Measurements from ENCODE around the gene UVSSA.
A peak's percentile ranks its signal among the peaks of the same experiment; 100 is the strongest.

Gene UVSSA, protein sequence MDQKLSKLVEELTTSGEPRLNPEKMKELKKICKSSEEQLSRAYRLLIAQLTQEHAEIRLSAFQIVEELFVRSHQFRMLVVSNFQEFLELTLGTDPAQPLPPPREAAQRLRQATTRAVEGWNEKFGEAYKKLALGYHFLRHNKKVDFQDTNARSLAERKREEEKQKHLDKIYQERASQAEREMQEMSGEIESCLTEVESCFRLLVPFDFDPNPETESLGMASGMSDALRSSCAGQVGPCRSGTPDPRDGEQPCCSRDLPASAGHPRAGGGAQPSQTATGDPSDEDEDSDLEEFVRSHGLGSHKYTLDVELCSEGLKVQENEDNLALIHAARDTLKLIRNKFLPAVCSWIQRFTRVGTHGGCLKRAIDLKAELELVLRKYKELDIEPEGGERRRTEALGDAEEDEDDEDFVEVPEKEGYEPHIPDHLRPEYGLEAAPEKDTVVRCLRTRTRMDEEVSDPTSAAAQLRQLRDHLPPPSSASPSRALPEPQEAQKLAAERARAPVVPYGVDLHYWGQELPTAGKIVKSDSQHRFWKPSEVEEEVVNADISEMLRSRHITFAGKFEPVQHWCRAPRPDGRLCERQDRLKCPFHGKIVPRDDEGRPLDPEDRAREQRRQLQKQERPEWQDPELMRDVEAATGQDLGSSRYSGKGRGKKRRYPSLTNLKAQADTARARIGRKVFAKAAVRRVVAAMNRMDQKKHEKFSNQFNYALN

DNA sequence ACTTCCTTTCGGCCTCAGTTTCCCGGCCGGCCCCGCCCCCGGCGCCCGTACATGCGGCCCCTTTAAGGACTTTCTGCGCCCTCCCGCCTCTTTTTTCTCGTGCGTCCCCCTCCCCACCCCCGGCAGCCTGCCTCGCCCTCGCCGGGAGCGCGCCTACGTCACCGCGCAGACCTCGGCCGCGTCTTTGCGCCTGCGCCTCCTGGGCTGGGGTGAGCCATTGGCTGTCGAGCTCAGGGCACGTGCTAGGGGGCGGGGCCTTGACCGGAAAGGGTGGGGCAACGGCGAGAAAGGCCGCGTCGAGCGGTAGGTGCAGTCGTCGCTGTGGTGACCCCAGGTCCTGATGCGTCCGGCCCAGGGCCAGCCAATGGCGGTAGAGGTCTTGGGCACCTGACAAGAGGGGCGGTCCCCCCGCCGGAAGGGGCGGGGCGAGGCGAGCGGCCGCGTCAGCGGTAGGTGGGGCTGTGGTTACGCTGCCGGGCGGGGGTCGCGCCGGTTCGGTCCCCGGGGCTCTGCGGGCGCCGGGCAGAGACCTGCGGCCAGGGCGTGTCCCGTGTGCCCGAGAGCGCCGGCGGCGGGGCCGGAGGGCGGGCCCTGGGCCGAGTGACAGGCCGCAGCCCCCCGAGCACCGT, at the start of gene UVSSA:
UVSSA (plus strand) TSS at position 428 of the 629 bp plus-strand sequence. CDS start 884 bp downstream, outside the sequence.
- peak within 1 kb of the TSS; percentile 91 to 94 for H3K9ac ChIP-seq (ENCODE audit: low read depth in 1 of 2, low read length in 2 of 2)
- H3K9me3 ChIP-seq (ENCODE audit: control insufficient read depth in 1 of 2, low read length in 2 of 2): no peaks in the 10 kb centered on the region
- H3K36me3 ChIP-seq (ENCODE audit: control insufficient read depth in 1 of 2, insufficient read depth in 2 of 2, low read length in 2 of 2): peaks cover 0 to 14% of the 10 kb centered on the region in 2 donors
- peak within 1 kb of the TSS; percentile 84 to 86 for H3K4me3 ChIP-seq (ENCODE audit: low read depth in 1 of 2, low read length in 2 of 2)
- H3K4me1 ChIP-seq (ENCODE audit: control insufficient read depth in 1 of 2, insufficient read depth in 2 of 2, low read length in 2 of 2): peaks cover 15 to 25% of the 10 kb centered on the region in 2 donors
- no peaks in the 10 kb centered on the region for H3K27me3 ChIP-seq (ENCODE audit: control insufficient read depth in 1 of 2, insufficient read depth in 2 of 2, low read length in 2 of 2)
- peak within 1 kb of the TSS; percentile 95 for H3K27ac ChIP-seq (ENCODE audit: low read depth, low read length)

DNA sequence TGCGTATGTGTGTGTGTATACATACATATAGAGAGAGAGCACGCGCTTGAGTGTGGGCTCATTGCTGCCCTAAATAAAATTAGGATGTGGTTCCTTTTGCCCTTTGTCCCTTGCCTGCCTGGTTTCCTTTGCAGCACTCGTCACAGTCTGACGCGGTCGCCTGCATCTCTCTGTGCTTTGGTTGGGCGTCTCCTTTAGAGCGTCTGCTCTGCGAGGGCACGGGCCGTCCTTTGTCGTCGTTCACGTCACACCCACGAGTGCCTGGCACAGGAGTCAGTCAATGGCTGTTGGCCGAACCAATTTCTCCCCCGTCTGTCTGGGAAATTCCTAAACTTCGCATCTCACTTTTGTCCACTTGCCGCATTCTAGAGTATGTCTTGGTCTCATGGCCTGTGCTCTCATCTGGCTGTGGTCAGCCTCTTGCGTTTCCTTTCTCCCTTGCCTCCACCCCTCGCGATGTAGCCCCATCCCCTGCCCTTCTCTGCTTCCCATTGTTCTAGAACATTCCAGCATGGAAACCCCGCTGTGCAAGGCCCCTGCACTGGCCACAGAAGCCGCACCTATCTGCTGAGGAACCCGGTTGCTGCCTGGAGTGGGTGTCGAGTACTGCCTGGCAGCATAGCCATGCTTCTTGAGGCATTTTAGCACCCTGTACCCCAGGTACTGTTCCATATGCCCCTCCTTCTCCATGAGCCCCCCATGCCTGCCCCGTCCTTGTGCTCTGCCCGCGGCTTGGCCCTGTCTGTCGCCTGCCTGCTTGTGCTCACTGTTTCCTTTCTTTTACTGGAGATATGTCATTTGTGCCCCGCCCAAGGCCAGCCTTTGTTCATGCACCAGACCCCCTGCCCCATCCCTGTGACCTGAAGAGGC, 49.3 kb upstream of the UVSSA start:
- Histone ChIP-seq H3K36me3 (ENCODE audit: control insufficient read depth in 1 of 2, insufficient read depth in 2 of 2, low read length in 2 of 2) (peaks cover 14 to 45% of the 10 kb centered on the region in 2 donors), H3K9ac (ENCODE audit: low read depth in 1 of 2, low read length in 2 of 2) (no peak overlapping the region), H3K27me3 (ENCODE audit: control insufficient read depth in 1 of 2, insufficient read depth in 2 of 2, low read length in 2 of 2) (no peaks in the 10 kb centered on the region), H3K9me3 (ENCODE audit: control insufficient read depth in 1 of 2, low read length in 2 of 2) (no peaks in the 10 kb centered on the region), H3K4me1 (ENCODE audit: control insufficient read depth in 1 of 2, insufficient read depth in 2 of 2, low read length in 2 of 2) (peaks cover 7 to 17% of the 10 kb centered on the region in 2 donors), H3K4me3 (ENCODE audit: low read depth in 1 of 2, low read length in 2 of 2) (no peak overlapping the region), H3K27ac (ENCODE audit: low read depth, low read length) (no peak overlapping the region)

DNA sequence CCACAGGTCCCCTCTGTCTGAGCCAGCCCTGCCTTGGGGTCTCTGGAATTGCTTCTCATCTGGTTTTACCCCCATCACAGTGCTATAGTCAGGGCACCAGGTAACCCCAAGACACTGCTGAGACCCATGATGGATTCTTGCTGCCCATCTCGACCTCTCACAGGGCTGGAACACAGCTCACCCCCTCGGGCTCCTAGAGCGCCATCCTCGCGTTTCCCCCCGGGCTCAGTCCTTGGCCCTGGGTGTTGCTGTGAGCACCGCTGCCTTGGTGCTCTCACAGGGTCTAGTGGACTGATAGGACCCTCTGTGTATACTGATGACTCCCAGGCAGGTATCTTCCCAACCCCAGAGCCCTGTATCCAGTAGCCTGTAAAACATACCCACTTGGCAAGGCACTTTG, 48.5 kb upstream of the UVSSA start:
- Histone ChIP-seq H3K9me3 (ENCODE audit: control insufficient read depth in 1 of 2, low read length in 2 of 2) (no peaks in the 10 kb centered on the region), H3K27me3 (ENCODE audit: control insufficient read depth in 1 of 2, insufficient read depth in 2 of 2, low read length in 2 of 2) (no peaks in the 10 kb centered on the region), H3K36me3 (ENCODE audit: control insufficient read depth in 1 of 2, insufficient read depth in 2 of 2, low read length in 2 of 2) (peaks cover 14 to 45% of the 10 kb centered on the region in 2 donors), H3K4me1 (ENCODE audit: control insufficient read depth in 1 of 2, insufficient read depth in 2 of 2, low read length in 2 of 2) (peaks cover 7 to 17% of the 10 kb centered on the region in 2 donors), H3K9ac (ENCODE audit: low read depth in 1 of 2, low read length in 2 of 2) (no peak overlapping the region), H3K27ac (ENCODE audit: low read depth, low read length) (no peak overlapping the region), H3K4me3 (ENCODE audit: low read depth in 1 of 2, low read length in 2 of 2) (no peak overlapping the region)

DNA sequence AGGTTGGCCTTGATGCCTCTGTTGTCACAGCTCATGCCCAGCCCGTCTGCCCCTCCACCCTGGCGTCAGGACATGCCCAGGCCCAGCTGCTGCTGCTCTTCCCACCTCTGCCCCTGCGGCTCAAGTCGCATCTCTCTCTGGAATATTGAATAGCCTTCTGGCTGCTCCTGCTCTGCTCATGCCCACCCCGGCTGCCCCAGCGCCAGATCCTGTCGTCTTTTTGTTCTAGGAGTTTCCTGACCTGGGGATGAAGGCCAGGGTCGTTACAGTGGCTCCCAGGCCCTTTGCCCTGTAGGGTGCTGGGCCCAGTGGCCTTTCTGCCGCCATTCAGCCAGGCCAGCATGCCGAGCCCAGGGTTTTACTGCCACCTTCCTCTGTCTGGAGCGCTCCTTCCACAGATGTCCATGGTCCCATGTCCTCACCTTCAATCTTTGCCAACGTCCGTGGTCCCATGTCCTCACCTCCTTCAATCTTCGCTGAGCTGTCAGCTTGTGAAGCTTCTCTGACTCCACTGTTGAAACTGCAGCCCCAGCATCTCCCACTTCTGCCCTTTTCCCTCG, 47.6 kb upstream of the UVSSA start:
- no peak overlapping the region for H3K27ac ChIP-seq (ENCODE audit: low read depth, low read length)
- H3K27me3 ChIP-seq (ENCODE audit: control insufficient read depth in 1 of 2, insufficient read depth in 2 of 2, low read length in 2 of 2): no peaks in the 10 kb centered on the region
- H3K4me1 ChIP-seq (ENCODE audit: control insufficient read depth in 1 of 2, insufficient read depth in 2 of 2, low read length in 2 of 2): peaks cover 7 to 8% of the 10 kb centered on the region in 2 donors
- H3K36me3 ChIP-seq (ENCODE audit: control insufficient read depth in 1 of 2, insufficient read depth in 2 of 2, low read length in 2 of 2): peaks cover 14 to 45% of the 10 kb centered on the region in 2 donors
- H3K9ac ChIP-seq (ENCODE audit: low read depth in 1 of 2, low read length in 2 of 2): no peak overlapping the region
- H3K9me3 ChIP-seq (ENCODE audit: control insufficient read depth in 1 of 2, low read length in 2 of 2): no peaks in the 10 kb centered on the region
- H3K4me3 ChIP-seq (ENCODE audit: low read depth in 1 of 2, low read length in 2 of 2): no peak overlapping the region

DNA sequence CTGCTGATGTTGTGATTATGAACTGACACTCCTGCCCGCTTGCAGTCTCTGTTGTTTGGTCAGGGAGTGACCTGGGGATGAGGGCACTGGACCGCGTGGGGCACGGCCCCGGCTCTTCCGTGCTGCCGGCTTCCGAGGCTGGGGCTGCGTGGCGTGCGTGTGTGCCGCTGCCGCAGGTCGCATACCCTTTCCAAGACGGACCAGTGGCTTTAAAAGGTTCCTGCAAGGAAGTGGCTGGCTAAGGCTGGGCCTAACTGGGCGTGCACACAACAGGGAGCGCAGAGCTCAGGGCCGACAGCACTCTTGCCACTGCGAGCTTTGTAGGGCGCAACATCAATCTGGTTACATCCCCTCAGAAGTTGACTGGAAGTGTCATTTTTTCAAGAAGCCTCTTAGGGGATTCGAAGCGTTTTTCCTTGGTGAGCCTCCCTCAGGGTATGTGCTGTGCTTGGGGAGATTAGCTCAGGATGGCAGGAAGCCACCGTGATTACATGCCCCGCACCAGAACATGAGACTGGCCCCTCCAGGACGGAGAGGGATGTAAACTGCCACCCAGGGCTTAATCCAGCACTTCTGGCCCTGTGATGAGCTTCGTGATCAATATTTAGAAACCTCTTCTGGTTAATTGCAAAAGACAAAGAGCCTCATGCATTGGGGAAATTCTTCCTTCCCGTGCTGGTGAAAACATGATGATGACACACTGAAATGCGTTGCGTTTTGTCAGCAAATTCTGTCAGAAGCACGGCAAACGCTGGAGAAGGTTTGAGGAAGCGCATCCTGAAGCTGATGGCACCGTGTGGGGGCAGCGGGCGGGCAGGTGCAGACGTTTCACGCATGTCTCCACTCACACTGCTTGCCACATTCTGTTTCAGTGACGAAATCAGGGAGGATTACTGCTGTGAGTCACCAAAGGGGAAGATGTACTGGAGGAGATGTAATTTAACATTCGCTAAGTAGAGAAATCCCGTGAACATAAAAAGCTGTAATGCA, 46.2 kb upstream of the UVSSA start:
- peaks cover 14 to 45% of the 10 kb centered on the region in 2 donors for H3K36me3 ChIP-seq (ENCODE audit: control insufficient read depth in 1 of 2, insufficient read depth in 2 of 2, low read length in 2 of 2)
- H3K27me3 ChIP-seq (ENCODE audit: control insufficient read depth in 1 of 2, insufficient read depth in 2 of 2, low read length in 2 of 2): no peaks in the 10 kb centered on the region
- peaks cover 9% of the 10 kb centered on the region in 2 donors for H3K4me1 ChIP-seq (ENCODE audit: control insufficient read depth in 1 of 2, insufficient read depth in 2 of 2, low read length in 2 of 2)
- no peak overlapping the region for H3K27ac ChIP-seq (ENCODE audit: low read depth, low read length)
- no peak overlapping the region for H3K4me3 ChIP-seq (ENCODE audit: low read depth in 1 of 2, low read length in 2 of 2)
- H3K9me3 ChIP-seq (ENCODE audit: control insufficient read depth in 1 of 2, low read length in 2 of 2): no peaks in the 10 kb centered on the region
- H3K9ac ChIP-seq (ENCODE audit: low read depth in 1 of 2, low read length in 2 of 2): no peak overlapping the region

DNA sequence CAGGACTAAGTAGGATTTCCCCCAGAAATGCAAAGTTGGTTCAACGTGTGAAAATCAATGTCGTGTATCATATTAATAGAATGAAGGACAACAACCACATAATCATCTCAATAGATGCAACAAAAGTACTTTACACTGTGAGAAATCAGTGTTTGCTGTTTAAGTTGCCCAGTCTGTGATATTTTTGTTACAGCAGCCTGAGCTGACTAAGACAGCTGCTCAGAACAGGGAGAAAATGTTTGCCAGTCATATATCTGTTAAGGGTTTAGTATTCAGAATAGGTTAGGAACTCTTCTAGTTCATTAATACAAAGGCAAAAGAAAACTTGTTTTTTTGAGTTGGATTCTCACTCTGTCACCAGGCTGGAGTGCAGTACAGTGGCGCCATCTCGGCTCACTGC, 44.8 kb upstream of the UVSSA start:
- Histone ChIP-seq H3K36me3 (ENCODE audit: control insufficient read depth in 1 of 2, insufficient read depth in 2 of 2, low read length in 2 of 2) (peaks cover 11 to 39% of the 10 kb centered on the region in 2 donors), H3K4me3 (ENCODE audit: low read depth in 1 of 2, low read length in 2 of 2) (no peak overlapping the region), H3K4me1 (ENCODE audit: control insufficient read depth in 1 of 2, insufficient read depth in 2 of 2, low read length in 2 of 2) (peaks cover 17 to 19% of the 10 kb centered on the region in 2 donors), H3K27me3 (ENCODE audit: control insufficient read depth in 1 of 2, insufficient read depth in 2 of 2, low read length in 2 of 2) (no peaks in the 10 kb centered on the region), H3K9ac (ENCODE audit: low read depth in 1 of 2, low read length in 2 of 2) (no peak overlapping the region), H3K27ac (ENCODE audit: low read depth, low read length) (no peak overlapping the region), H3K9me3 (ENCODE audit: control insufficient read depth in 1 of 2, low read length in 2 of 2) (no peaks in the 10 kb centered on the region)

DNA sequence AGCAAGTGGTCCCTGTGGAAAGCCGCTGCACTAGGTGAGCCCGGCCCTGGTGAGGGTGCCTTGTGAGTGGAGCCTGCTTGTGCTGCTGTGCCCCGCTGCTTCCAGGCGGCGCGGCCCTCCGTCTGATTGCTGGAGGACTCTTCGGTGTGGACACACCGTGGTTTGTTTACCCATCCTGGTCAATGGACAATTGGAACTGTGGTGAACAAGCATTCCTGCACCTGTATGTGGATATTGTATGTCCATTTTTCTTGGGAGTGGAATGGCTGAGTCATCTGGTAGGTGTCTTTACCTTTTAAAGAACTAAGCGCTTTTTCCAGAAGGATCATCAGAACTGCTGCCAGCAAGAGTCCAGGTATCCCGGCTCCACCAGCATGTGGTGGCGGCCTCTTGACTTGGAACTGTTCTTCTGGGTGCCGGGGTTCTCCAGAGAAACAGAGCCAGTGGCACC, 41.7 kb upstream of the UVSSA start:
- H3K27ac ChIP-seq (ENCODE audit: low read depth, low read length): no peak overlapping the region
- H3K4me1 ChIP-seq (ENCODE audit: control insufficient read depth in 1 of 2, insufficient read depth in 2 of 2, low read length in 2 of 2): peaks cover 33 to 40% of the 10 kb centered on the region in 2 donors
- no peaks in the 10 kb centered on the region for H3K27me3 ChIP-seq (ENCODE audit: control insufficient read depth in 1 of 2, insufficient read depth in 2 of 2, low read length in 2 of 2)

DNA sequence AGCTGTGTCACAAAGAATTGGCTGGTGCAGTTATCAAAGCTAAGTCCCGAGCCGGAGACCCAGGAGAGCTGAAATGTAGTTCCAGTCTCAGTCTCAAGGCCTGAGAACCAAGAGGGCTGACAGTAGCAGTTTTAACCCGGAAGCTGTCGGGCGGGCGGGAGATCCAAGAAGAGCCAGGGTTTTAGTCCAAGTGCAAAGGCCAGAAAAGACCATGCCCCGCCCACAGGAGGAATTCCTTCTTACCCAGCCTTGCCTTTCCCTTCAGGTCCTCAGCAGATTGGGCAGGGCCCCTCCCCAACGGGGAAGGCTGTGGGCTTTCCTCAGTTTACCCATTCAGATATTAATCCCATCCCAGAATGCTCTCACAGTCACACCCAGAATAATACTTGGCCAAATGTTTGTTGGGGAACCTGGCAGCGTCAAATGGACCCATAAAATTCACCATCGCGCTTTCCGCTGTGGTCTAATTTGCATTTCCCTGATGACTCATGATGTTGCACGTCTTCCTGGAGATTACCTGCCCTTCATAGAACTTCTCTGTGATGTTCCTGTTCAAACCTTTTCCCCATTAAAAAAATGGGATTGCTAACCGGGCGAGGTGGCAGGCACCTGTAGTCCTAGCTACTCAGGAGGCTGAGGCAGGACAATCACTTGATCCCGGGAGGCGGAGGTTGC, 41.1 kb upstream of the UVSSA start:
- peaks cover 5 to 11% of the 10 kb centered on the region in 2 donors for H3K36me3 ChIP-seq (ENCODE audit: control insufficient read depth in 1 of 2, insufficient read depth in 2 of 2, low read length in 2 of 2)
- no peak overlapping the region for H3K9ac ChIP-seq (ENCODE audit: low read depth in 1 of 2, low read length in 2 of 2)
- H3K9me3 ChIP-seq (ENCODE audit: control insufficient read depth in 1 of 2, low read length in 2 of 2): no peaks in the 10 kb centered on the region
- H3K27me3 ChIP-seq (ENCODE audit: control insufficient read depth in 1 of 2, insufficient read depth in 2 of 2, low read length in 2 of 2): no peaks in the 10 kb centered on the region
- H3K4me3 ChIP-seq (ENCODE audit: low read depth in 1 of 2, low read length in 2 of 2): peak overlapping the region in 1 of 2 donors; percentile 8
- no peak overlapping the region for H3K27ac ChIP-seq (ENCODE audit: low read depth, low read length)
- H3K4me1 ChIP-seq (ENCODE audit: control insufficient read depth in 1 of 2, insufficient read depth in 2 of 2, low read length in 2 of 2): peaks cover 39 to 43% of the 10 kb centered on the region in 2 donors

More for the DNA sequence above, 41.7 kb upstream of the UVSSA start:
- Histone ChIP-seq H3K9me3 (ENCODE audit: control insufficient read depth in 1 of 2, low read length in 2 of 2) (no peaks in the 10 kb centered on the region), H3K36me3 (ENCODE audit: control insufficient read depth in 1 of 2, insufficient read depth in 2 of 2, low read length in 2 of 2) (peaks cover 10 to 18% of the 10 kb centered on the region in 2 donors), H3K4me3 (ENCODE audit: low read depth in 1 of 2, low read length in 2 of 2) (peak overlapping the region in 1 of 2 donors; percentile 8), H3K9ac (ENCODE audit: low read depth in 1 of 2, low read length in 2 of 2) (no peak overlapping the region)

Measured in duodenal mucosa (tissue), 2 donors.